HepG2 (cell line): Measurements from ENCODE around the gene NACC2.

Experiments used
- CBX5 ChIP-seq: sonication (generic); formaldehyde crosslinking; IDR thresholded peaks from 2 replicates; pipeline ENCODE4 v1.4.0; 2020; ENCODE audit warnings: missing genetic modification reagents, borderline replicate concordance
- CREM ChIP-seq, 2 experiments: sonication (generic) in 1 of 2; formaldehyde crosslinking in 1 of 2; IDR thresholded peaks; 2 replicates each; pipeline versions ENCODE4 v1.4.0 to v1.6.1; 2016 to 2020; ENCODE audit warnings: antibody characterized with exemption in 1 of 2, mild to moderate bottlenecking in 1 of 2, missing genetic modification reagents in 1 of 2
- FOXJ3 ChIP-seq: sonication (generic); formaldehyde crosslinking; IDR thresholded peaks from 2 replicates; pipeline ENCODE4 v1.4.0; 2020; ENCODE audit warnings: missing genetic modification reagents, mild to moderate bottlenecking, borderline replicate concordance
- FOXK2 ChIP-seq: fragments of 450-650 bp; IDR thresholded peaks from 2 replicates; pipeline ENCODE4 v1.6.1; 2016
- GABPB1 ChIP-seq: IDR thresholded peaks from 2 replicates; pipeline ENCODE4 v1.6.1; 2016; ENCODE audit warnings: mild to moderate bottlenecking, missing genetic modification reagents, moderate library complexity, missing compliant biosample characterization
- MAZ ChIP-seq, 2 experiments: sonication (generic) in 1 of 2; formaldehyde crosslinking in 1 of 2; IDR thresholded peaks; 2 replicates each; pipeline versions ENCODE4 v1.5.0 to v1.6.1; 2012 to 2020; ENCODE audit warnings: low read depth in 2 of 2, mild to moderate bottlenecking in 2 of 2, borderline replicate concordance in 1 of 2, improper control_type of control experiment in 1 of 2, low read length in 1 of 2, missing genetic modification reagents in 1 of 2, moderate library complexity in 1 of 2
- NR1H2 ChIP-seq: sonication (generic); formaldehyde crosslinking; IDR thresholded peaks from 2 replicates; pipeline ENCODE4 v1.8.1; 2022; ENCODE audit warnings: low read depth, missing genetic modification reagents, borderline replicate concordance
- RFX5 ChIP-seq: IDR thresholded peaks from 2 replicates; pipeline ENCODE4 v1.6.1; 2011; ENCODE audit warnings: low read depth, low read length, improper control_type of control experiment
- SUZ12 ChIP-seq: fragments of 150-350 bp; IDR thresholded peaks from 2 replicates; pipeline ENCODE4 v1.6.1; 2014; ENCODE audit warnings: low read depth, low read length
- TARDBP ChIP-seq: sonication (generic); formaldehyde crosslinking; IDR thresholded peaks from 2 replicates; pipeline ENCODE4 v1.8.0; 2022; ENCODE audit warnings: mild to moderate bottlenecking, missing genetic modification reagents
- ZFP36L1 ChIP-seq: sonication (generic); formaldehyde crosslinking; IDR thresholded peaks from 2 replicates; pipeline ENCODE4 v1.8.0; 2022; ENCODE audit warnings: mild to moderate bottlenecking, missing genetic modification reagents, moderate library complexity
- TF ChIP-seq, protein P1 (sequence below): sonication (generic); formaldehyde crosslinking; IDR thresholded peaks from 2 replicates; pipeline ENCODE4 v1.5.0; 2020; ENCODE audit warnings: mild to moderate bottlenecking, missing genetic modification reagents, moderate library complexity
- TF ChIP-seq, protein P2 (sequence below): sonication (generic); formaldehyde crosslinking; IDR thresholded peaks from 2 replicates; pipeline ENCODE4 v1.5.0; 2020; ENCODE audit warnings: mild to moderate bottlenecking, missing genetic modification reagents
- TF ChIP-seq, protein P3 (sequence below): sonication (generic); formaldehyde crosslinking; IDR thresholded peaks from 2 replicates; pipeline ENCODE4 v1.8.1; 2023; ENCODE audit warnings: mild to moderate bottlenecking, inconsistent platforms, moderate library complexity, missing genetic modification reagents, borderline replicate concordance

DNA sequence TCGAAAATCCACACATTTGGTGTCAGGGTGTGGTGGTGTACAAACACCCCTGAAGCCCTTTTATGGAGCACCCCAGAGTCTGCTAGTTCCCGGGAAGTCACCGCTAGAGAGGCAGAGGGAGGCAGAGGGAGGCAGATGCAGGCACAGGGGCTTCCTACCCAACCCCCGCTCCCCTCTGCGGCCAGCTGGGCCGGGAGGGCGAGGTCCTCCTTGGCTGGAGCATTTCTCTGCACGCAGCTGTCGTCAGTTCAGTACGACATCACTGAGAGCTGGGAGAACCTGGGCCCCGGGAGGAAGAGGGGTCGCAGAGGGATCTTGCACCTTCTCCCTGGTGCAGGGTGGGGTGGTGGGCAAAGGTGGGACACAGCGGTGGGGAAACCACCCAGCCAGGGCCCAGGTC is 118.1 kb downstream of the NACC2 start:
- TF ChIP-seq NR1H2 (no peak), CBX5 (CRISPR knock-in tag) (no peak), TARDBP (CRISPR knock-in tag) (no peak), SUZ12 (no peak), GABPB1 (CRISPR knock-in tag) (no peak), ZFP36L1 (CRISPR knock-in tag) (no peak), MAZ (IDR thresholded peaks at IDR 0.05; ENCODE audit: borderline replicate concordance, low read depth, low read length) (no peak), MAZ (CRISPR knock-in tag; IDR thresholded peaks at IDR 0.05; ENCODE audit: low read depth) (no peak), FOXK2 (no peak), RFX5 (no peak), FOXJ3 (CRISPR knock-in tag) (no peak), CREM (IDR thresholded peaks at IDR 0.05) (no peak), CREM (CRISPR knock-in tag; IDR thresholded peaks at IDR 0.05) (no peak)
- TF ChIP-seq, protein P1, sequence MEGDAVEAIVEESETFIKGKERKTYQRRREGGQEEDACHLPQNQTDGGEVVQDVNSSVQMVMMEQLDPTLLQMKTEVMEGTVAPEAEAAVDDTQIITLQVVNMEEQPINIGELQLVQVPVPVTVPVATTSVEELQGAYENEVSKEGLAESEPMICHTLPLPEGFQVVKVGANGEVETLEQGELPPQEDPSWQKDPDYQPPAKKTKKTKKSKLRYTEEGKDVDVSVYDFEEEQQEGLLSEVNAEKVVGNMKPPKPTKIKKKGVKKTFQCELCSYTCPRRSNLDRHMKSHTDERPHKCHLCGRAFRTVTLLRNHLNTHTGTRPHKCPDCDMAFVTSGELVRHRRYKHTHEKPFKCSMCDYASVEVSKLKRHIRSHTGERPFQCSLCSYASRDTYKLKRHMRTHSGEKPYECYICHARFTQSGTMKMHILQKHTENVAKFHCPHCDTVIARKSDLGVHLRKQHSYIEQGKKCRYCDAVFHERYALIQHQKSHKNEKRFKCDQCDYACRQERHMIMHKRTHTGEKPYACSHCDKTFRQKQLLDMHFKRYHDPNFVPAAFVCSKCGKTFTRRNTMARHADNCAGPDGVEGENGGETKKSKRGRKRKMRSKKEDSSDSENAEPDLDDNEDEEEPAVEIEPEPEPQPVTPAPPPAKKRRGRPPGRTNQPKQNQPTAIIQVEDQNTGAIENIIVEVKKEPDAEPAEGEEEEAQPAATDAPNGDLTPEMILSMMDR (CRISPR knock-in tag) = no peak
- TF ChIP-seq, protein P2, sequence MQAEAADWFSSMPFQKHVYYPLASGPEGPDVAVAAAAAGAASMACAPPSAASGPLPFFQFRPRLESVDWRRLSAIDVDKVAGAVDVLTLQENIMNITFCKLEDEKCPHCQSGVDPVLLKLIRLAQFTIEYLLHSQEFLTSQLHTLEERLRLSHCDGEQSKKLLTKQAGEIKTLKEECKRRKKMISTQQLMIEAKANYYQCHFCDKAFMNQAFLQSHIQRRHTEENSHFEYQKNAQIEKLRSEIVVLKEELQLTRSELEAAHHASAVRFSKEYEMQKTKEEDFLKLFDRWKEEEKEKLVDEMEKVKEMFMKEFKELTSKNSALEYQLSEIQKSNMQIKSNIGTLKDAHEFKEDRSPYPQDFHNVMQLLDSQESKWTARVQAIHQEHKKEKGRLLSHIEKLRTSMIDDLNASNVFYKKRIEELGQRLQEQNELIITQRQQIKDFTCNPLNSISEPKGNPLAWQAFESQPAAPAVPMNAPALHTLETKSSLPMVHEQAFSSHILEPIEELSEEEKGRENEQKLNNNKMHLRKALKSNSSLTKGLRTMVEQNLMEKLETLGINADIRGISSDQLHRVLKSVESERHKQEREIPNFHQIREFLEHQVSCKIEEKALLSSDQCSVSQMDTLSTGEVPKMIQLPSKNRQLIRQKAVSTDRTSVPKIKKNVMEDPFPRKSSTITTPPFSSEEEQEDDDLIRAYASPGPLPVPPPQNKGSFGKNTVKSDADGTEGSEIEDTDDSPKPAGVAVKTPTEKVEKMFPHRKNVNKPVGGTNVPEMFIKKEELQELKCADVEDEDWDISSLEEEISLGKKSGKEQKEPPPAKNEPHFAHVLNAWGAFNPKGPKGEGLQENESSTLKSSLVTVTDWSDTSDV (CRISPR knock-in tag) = no peak
- TF ChIP-seq, protein P3, sequence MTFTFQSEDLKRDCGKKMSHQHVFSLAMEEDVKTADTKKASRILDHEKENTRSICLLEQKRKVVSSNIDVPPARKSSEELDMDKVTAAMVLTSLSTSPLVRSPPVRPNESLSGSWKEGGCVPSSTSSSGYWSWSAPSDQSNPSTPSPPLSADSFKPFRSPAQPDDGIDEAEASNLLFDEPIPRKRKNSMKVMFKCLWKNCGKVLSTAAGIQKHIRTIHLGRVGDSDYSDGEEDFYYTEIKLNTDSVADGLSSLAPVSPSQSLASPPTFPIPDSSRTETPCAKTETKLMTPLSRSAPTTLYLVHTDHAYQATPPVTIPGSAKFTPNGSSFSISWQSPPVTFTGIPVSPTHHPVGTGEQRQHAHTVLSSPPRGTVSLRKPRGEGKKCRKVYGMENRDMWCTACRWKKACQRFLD = no peak
